ENCODE data around the gene PLD6. TPM values are rescaled to one million over a fixed set of nuclear protein-coding genes. Genes with fewer than 3 reads are reported as not detected.

The PLD6 gene
- total and polyA plus RNA-seq, 12 donors, result 1.9 to 14.2 (median 3.3) TPM

- no peaks in the 10 kb centered on the region for H3K27me3 ChIP-seq
- H3K36me3 ChIP-seq (replicated peaks in 1 of 2), result no peaks in the 10 kb centered on the region
- 46 to 60% (median 56%) methylated on average over 14 to 15 of the region's 15 CpGs for WGBS, 4 donors
- DNase-seq, result peak; percentile 62 to 86 (median 73)
- no peaks in the 10 kb centered on the region for H3K9me3 ChIP-seq (replicated peaks in 1 of 3)
- H3K27ac ChIP-seq, result peak overlapping the region in 1 of 5 donors; percentile 64
- intact Hi-C loops (cut with DNase I), result loop anchor here in 1 of 2 donors (10.0 kb wide), 1 partner anchor 59 kb away; no protein-coding TSS in a partner anchor
- peaks cover 29 to 44% of the 10 kb centered on the region in 2 donors for H3K4me1 ChIP-seq (replicated peaks in 1 of 2)
- TF ChIP-seq POLR2A (IDR thresholded peaks at IDR 0.05), result peak in 1 of 2 donors; percentile 23
- TF ChIP-seq CTCF (IDR thresholded peaks at IDR 0.05), result no peak
- no peak overlapping the region for H3K4me3 ChIP-seq
These were observed 2.0 kb downstream of the PLD6 start for GRCh38 chr17:17204041-17204591.

GRCh38 chr17:17203173-17203730, 2.9 kb downstream of the PLD6 start:
- intact Hi-C loops (cut with DNase I), result loop anchor here in 1 of 2 donors (10.0 kb wide), 1 partner anchor 58 kb away; no protein-coding TSS in a partner anchor
- no peaks in the 10 kb centered on the region for H3K27me3 ChIP-seq
- H3K27ac ChIP-seq, result peak overlapping the region in 1 of 5 donors; percentile 64
- H3K36me3 ChIP-seq (replicated peaks in 1 of 2), result no peaks in the 10 kb centered on the region
- H3K4me3 ChIP-seq, result no peak overlapping the region
- 81 to 91% (median 84%) methylated on average over 9 to 15 of the region's 15 CpGs for WGBS, 4 donors
- TF ChIP-seq POLR2A (IDR thresholded peaks at IDR 0.05), result no peak
- TF ChIP-seq CTCF (IDR thresholded peaks at IDR 0.05), result no peak
- DNase-seq, result no peak
- H3K9me3 ChIP-seq (replicated peaks in 1 of 3), result no peaks in the 10 kb centered on the region
- H3K4me1 ChIP-seq (replicated peaks in 1 of 2), result peaks cover 29 to 44% of the 10 kb centered on the region in 2 donors

GRCh38 chr17:17201907-17202306, 4.2 kb downstream of the PLD6 start:
- peaks cover 29 to 44% of the 10 kb centered on the region in 2 donors for H3K4me1 ChIP-seq (replicated peaks in 1 of 2)
- TF ChIP-seq POLR2A (IDR thresholded peaks at IDR 0.05) (no peak), CTCF (IDR thresholded peaks at IDR 0.05) (no peak)
- peak; percentile 51 to 88 (median 80) for DNase-seq
- peak overlapping the region in 3 of 5 donors; percentile 15 to 60 (median 53) for H3K27ac ChIP-seq
- no peaks in the 10 kb centered on the region for H3K9me3 ChIP-seq (replicated peaks in 1 of 3)
- H3K27me3 ChIP-seq, result no peaks in the 10 kb centered on the region
- intact Hi-C loops (cut with DNase I), result loop anchor here in 1 of 2 donors (10.0 kb wide), 1 partner anchor 57 kb away; no protein-coding TSS in a partner anchor
- no peaks in the 10 kb centered on the region for H3K36me3 ChIP-seq (replicated peaks in 1 of 2)
- H3K4me3 ChIP-seq, result no peak overlapping the region
- WGBS, 4 donors, result 35 to 49% (median 43%) methylated on average over 8 of the region's 8 CpGs

- 83 to 90% (median 86%) methylated on average over 10 of the region's 10 CpGs for WGBS, 4 donors
- no peaks in the 10 kb centered on the region for H3K9me3 ChIP-seq (replicated peaks in 1 of 3)
- H3K4me1 ChIP-seq (replicated peaks in 1 of 2), result peaks cover 27 to 40% of the 10 kb centered on the region in 2 donors
- no peaks in the 10 kb centered on the region for H3K27me3 ChIP-seq
- peak overlapping the region in 1 of 5 donors; percentile 53 for H3K27ac ChIP-seq
- no peak for TF ChIP-seq POLR2A (IDR thresholded peaks at IDR 0.05)
- no peak for TF ChIP-seq CTCF (IDR thresholded peaks at IDR 0.05)
- intact Hi-C loops (cut with DNase I), result loop anchor here in 1 of 2 donors (10.0 kb wide), 1 partner anchor 56 kb away; no protein-coding TSS in a partner anchor
- H3K4me3 ChIP-seq, result no peak overlapping the region
- H3K36me3 ChIP-seq (replicated peaks in 1 of 2), result no peaks in the 10 kb centered on the region
- no peak for DNase-seq
These were observed 4.9 kb downstream of the PLD6 start for GRCh38 chr17:17201271-17201670.
